Neural cell (in vitro differentiated cells): Measurements from ENCODE around the gene ACTRT2. TPM values are rescaled to one million over a fixed set of nuclear protein-coding genes. Genes with fewer than 3 reads are reported as not detected.

Experiments
- H2AFZ ChIP-seq: fragments of 200-600, 300-800 bp; sonication (generic), shearing (Covaris generic); 2 replicates; pipeline ENCODE4 v1.6.0; 2014; ENCODE audit warnings: low read depth, mild to moderate bottlenecking, antibody characterized with exemption, low read length, moderate library complexity
- H3F3A ChIP-seq: fragments of 200-600 bp; shearing (Covaris generic); 2 replicates; pipeline ENCODE4 v1.6.1; 2016; ENCODE audit warnings: mild to moderate bottlenecking, moderate library complexity, mixed read lengths, antibody characterized with exemption, low read length; ENCODE audit not compliant: insufficient read depth, poor library complexity, severe bottlenecking
- H3K27ac ChIP-seq: fragments of 200-600, 300-800 bp; sonication (generic), shearing (Covaris generic); 2 replicates; pipeline ENCODE4 v1.5.1; 2014; ENCODE audit warnings: mild to moderate bottlenecking, low read length, moderate library complexity
- H3K27me3 ChIP-seq: fragments of 300-800, 200-600 bp; sonication (generic), shearing (Covaris generic); 2 replicates; pipeline ENCODE4 v1.6.0; 2014; ENCODE audit warnings: mild to moderate bottlenecking, low read depth, low read length, moderate library complexity; ENCODE audit not compliant: insufficient read depth
- H3K36me3 ChIP-seq: fragments of 300-800, 200-600 bp; sonication (generic), shearing (Covaris generic); 2 replicates; pipeline ENCODE4 v1.5.1; 2014; ENCODE audit warnings: mild to moderate bottlenecking, antibody characterized with exemption, low read length, moderate library complexity; ENCODE audit not compliant: insufficient read depth
- H3K4me2 ChIP-seq: fragments of 300-800, 200-600 bp; sonication (generic), shearing (Covaris generic); 2 replicates; pipeline ENCODE4 v1.6.0; 2014; ENCODE audit warnings: mild to moderate bottlenecking, low read length
- H3K4me3 ChIP-seq: fragments of 300-800, 200-600 bp; sonication (generic), shearing (Covaris generic); 2 replicates; pipeline ENCODE4 v1.5.1; 2014; ENCODE audit warnings: mild to moderate bottlenecking, low read length, moderate library complexity
- H3K79me2 ChIP-seq: fragments of 200-600 bp; shearing (Covaris generic); replicated peaks from 2 replicates; pipeline ENCODE4 v1.6.0; 2014; ENCODE audit warnings: mild to moderate bottlenecking, low read length, moderate library complexity; ENCODE audit not compliant: insufficient read depth
- H3K9ac ChIP-seq: fragments of 300-800, 200-600 bp; sonication (generic), shearing (Covaris generic); 2 replicates; pipeline ENCODE4 v1.6.1; 2016; ENCODE audit warnings: mild to moderate bottlenecking, low read length, mixed read lengths
- H3K9me2 ChIP-seq: fragments of 200-600 bp; shearing (Covaris generic); 2 replicates; pipeline ENCODE4 v1.6.1; 2016; ENCODE audit warnings: mild to moderate bottlenecking, low read length, mixed read lengths; ENCODE audit not compliant: insufficient read depth
- H3K9me3 ChIP-seq: fragments of 200-600, 300-800 bp; sonication (generic), shearing (Covaris generic); 2 replicates; pipeline ENCODE4 v1.6.1; 2016; ENCODE audit warnings: mild to moderate bottlenecking, mixed run types, low read length, moderate library complexity, mixed read lengths
- H4K20me1 ChIP-seq: fragments of 200-600 bp; shearing (Covaris generic); 2 replicates; pipeline ENCODE4 v1.6.1; 2016; ENCODE audit warnings: mild to moderate bottlenecking, mixed run types; ENCODE audit not compliant: insufficient read depth
- EP300 ChIP-seq: fragments of 450-650 bp; conservative IDR thresholded peaks from 2 replicates; pipeline ENCODE4 v1.6.1; 2014; ENCODE audit warnings: antibody characterized with exemption, mild to moderate bottlenecking, moderate library complexity; ENCODE audit not compliant: poor library complexity, severe bottlenecking
- EZH2 ChIP-seq: fragments of 200-600, 300-800 bp; shearing (Covaris generic), sonication (generic); IDR thresholded peaks from 2 replicates; pipeline ENCODE4 v1.6.1; 2014; ENCODE audit warnings: antibody characterized with exemption, low read length, borderline replicate concordance, mild to moderate bottlenecking; ENCODE audit not compliant: insufficient read depth, poor library complexity, severe bottlenecking
- MXI1 ChIP-seq: fragments of 450-650 bp; conservative IDR thresholded peaks from 2 replicates; pipeline ENCODE4 v1.6.1; 2014; ENCODE audit warnings: antibody characterized with exemption, mild to moderate bottlenecking; ENCODE audit not compliant: poor library complexity, severe bottlenecking
- POLR2AphosphoS5 ChIP-seq: IDR thresholded peaks from 2 replicates; pipeline ENCODE4 v1.6.1; 2012
- RAD21 ChIP-seq: fragments of 450-650 bp; conservative IDR thresholded peaks from 2 replicates; pipeline ENCODE4 v1.6.1; 2014; ENCODE audit warnings: antibody characterized with exemption, mild to moderate bottlenecking, moderate library complexity
- SMC3 ChIP-seq: fragments of 450-650 bp; conservative IDR thresholded peaks from 2 replicates; pipeline ENCODE4 v1.6.1; 2014; ENCODE audit warnings: antibody characterized with exemption, mild to moderate bottlenecking, moderate library complexity; ENCODE audit not compliant: poor library complexity
- TAF1 ChIP-seq: IDR thresholded peaks from 2 replicates; pipeline ENCODE4 v1.6.1; 2012; ENCODE audit warnings: low read depth
- polyA plus RNA-seq: library from polyadenylated mRNA; depleted of rRNA; stranded (reverse); fragments of >200 nt; gene quantifications from 2 replicates; pipeline ENCODE4 v1.2.3, GENCODE V29; 2014
- TF ChIP-seq, protein P1 (sequence below): fragments of 450-650 bp; IDR thresholded peaks from 2 replicates; pipeline ENCODE4 v1.5.1; 2014; ENCODE audit warnings: antibody characterized with exemption, mild to moderate bottlenecking, moderate library complexity; ENCODE audit not compliant: poor library complexity, severe bottlenecking
- TF ChIP-seq, protein P2 (sequence below): IDR thresholded peaks from 2 replicates; pipeline ENCODE4 v1.6.1; 2012; ENCODE audit warnings: borderline replicate concordance

Gene ACTRT2
- polyA plus RNA-seq, 1 donor from 2014 or later, result not detected

DNA sequence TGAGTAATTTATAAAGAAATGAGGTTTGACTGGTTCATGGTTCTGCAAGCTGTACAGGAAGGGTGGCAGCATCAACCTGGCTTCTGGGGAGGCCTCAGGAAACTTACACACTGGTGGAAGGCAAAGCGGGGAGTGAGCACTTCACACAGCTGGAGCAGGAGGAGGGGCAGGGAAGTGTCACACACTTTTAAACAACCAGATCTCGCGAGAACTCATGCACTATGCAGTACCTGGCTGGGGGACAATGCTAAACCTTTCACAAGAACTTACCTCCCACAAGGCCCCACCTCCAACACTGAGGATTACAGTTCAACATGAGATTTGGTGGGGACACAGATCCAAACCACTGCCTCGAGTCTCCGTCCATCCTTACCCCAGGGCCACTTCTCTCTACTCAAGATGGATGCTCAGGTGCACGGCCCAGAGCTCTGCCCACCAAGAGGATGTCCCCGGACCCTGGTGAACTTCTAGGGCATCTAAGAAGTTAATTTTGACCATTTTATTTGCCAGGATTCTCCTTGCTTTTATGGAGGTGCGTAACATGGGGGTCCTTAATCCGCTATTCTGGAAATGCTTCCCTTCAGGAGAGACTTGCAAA is 22.7 kb upstream of the ACTRT2 start:
- Histone ChIP-seq H3K36me3 (no peaks in the 10 kb centered on the region), H3K79me2 (no peaks in the 10 kb centered on the region), H2AFZ (no peak overlapping the region), H3K9ac (no peak overlapping the region), H3K9me2 (no peaks in the 10 kb centered on the region), H3K27me3 (no peaks in the 10 kb centered on the region), H3K9me3 (peaks cover 8% of the 10 kb centered on the region), H4K20me1 (no peaks in the 10 kb centered on the region), H3F3A (no peaks in the 10 kb centered on the region), H3K27ac (no peak overlapping the region), H3K4me3 (no peak overlapping the region), H3K4me2 (no peak overlapping the region)
- TF ChIP-seq, protein P1, sequence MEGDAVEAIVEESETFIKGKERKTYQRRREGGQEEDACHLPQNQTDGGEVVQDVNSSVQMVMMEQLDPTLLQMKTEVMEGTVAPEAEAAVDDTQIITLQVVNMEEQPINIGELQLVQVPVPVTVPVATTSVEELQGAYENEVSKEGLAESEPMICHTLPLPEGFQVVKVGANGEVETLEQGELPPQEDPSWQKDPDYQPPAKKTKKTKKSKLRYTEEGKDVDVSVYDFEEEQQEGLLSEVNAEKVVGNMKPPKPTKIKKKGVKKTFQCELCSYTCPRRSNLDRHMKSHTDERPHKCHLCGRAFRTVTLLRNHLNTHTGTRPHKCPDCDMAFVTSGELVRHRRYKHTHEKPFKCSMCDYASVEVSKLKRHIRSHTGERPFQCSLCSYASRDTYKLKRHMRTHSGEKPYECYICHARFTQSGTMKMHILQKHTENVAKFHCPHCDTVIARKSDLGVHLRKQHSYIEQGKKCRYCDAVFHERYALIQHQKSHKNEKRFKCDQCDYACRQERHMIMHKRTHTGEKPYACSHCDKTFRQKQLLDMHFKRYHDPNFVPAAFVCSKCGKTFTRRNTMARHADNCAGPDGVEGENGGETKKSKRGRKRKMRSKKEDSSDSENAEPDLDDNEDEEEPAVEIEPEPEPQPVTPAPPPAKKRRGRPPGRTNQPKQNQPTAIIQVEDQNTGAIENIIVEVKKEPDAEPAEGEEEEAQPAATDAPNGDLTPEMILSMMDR, result no peak
- TF ChIP-seq POLR2AphosphoS5 (no peak), MXI1 (no peak), EP300 (no peak)
- TF ChIP-seq, protein P2, sequence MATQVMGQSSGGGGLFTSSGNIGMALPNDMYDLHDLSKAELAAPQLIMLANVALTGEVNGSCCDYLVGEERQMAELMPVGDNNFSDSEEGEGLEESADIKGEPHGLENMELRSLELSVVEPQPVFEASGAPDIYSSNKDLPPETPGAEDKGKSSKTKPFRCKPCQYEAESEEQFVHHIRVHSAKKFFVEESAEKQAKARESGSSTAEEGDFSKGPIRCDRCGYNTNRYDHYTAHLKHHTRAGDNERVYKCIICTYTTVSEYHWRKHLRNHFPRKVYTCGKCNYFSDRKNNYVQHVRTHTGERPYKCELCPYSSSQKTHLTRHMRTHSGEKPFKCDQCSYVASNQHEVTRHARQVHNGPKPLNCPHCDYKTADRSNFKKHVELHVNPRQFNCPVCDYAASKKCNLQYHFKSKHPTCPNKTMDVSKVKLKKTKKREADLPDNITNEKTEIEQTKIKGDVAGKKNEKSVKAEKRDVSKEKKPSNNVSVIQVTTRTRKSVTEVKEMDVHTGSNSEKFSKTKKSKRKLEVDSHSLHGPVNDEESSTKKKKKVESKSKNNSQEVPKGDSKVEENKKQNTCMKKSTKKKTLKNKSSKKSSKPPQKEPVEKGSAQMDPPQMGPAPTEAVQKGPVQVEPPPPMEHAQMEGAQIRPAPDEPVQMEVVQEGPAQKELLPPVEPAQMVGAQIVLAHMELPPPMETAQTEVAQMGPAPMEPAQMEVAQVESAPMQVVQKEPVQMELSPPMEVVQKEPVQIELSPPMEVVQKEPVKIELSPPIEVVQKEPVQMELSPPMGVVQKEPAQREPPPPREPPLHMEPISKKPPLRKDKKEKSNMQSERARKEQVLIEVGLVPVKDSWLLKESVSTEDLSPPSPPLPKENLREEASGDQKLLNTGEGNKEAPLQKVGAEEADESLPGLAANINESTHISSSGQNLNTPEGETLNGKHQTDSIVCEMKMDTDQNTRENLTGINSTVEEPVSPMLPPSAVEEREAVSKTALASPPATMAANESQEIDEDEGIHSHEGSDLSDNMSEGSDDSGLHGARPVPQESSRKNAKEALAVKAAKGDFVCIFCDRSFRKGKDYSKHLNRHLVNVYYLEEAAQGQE, result no peak

DNA sequence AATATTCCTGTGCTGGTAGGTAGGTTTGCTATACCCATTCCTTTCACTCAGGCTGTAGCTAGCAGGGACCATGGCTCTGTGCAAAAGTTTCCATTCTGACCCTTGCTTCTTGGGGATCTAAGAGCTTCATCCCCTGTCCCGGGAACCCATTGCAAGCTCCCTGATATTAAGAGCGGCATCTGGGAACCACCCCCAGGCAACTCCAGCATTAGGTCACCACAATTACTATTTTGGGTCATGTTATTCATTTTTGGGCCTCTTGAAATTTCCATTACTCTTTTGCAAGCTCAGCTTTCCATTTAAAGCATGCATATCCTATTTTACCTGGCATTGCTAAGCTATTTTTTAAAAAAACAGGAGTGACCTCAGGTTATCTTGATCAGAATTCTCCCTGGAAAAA is 22.1 kb upstream of the ACTRT2 start:
- no peaks in the 10 kb centered on the region for H3K36me3 ChIP-seq
- no peak overlapping the region for H3K9ac ChIP-seq
- no peak overlapping the region for H3K4me2 ChIP-seq
- no peak overlapping the region for H3K27ac ChIP-seq
- H3K27me3 ChIP-seq, result no peaks in the 10 kb centered on the region
- no peaks in the 10 kb centered on the region for H3F3A ChIP-seq
- no peak overlapping the region for H2AFZ ChIP-seq
- no peaks in the 10 kb centered on the region for H3K79me2 ChIP-seq
- no peaks in the 10 kb centered on the region for H4K20me1 ChIP-seq
- H3K4me3 ChIP-seq, result no peak overlapping the region
- no peaks in the 10 kb centered on the region for H3K9me2 ChIP-seq
- H3K9me3 ChIP-seq, result peaks cover 2% of the 10 kb centered on the region
- no peak for TF ChIP-seq TAF1
- TF ChIP-seq EZH2, result no peak
- no peak for TF ChIP-seq POLR2AphosphoS5
- no peak for TF ChIP-seq EP300
- no peak for TF ChIP-seq SMC3
- TF ChIP-seq, protein P1, result no peak
- TF ChIP-seq, protein P2, result no peak
- TF ChIP-seq RAD21, result no peak
- TF ChIP-seq MXI1, result no peak
